Stimulated activated CD4-positive, alpha-beta T cell treated with anti-CD3 and anti-CD28 coated beads, Interleukin-4, amount 100 ng/mL, for 48 hours (primary cell): ENCODE results near the gene CTNNBIP1.

Experiments
- DNase-seq, 2 donors: peaks; one replicate each; pipeline ENCODE4 v3.0.0-alpha.2; 2020; ENCODE audit warnings: low read depth in 2 of 2

CTNNBIP1 gene

DNA sequence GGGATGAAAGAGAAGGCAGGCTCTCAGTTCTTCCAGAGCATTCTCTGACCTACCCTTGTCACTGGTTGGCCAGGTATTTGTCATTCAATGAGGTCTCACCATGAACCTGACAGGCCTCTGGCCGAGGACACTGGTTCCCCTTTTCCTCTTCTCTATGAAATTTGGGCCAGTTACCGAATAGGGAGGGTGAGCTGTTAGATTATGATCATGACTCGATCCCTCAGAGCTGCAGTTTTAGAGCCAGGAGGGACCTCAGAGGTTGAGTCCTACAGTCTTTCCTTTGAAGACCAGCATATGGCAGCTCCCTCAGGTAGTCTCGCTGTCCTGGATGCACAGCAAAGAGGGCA lies 56.8 kb downstream of the CTNNBIP1 start:
- DNase-seq, result no peak

DNA sequence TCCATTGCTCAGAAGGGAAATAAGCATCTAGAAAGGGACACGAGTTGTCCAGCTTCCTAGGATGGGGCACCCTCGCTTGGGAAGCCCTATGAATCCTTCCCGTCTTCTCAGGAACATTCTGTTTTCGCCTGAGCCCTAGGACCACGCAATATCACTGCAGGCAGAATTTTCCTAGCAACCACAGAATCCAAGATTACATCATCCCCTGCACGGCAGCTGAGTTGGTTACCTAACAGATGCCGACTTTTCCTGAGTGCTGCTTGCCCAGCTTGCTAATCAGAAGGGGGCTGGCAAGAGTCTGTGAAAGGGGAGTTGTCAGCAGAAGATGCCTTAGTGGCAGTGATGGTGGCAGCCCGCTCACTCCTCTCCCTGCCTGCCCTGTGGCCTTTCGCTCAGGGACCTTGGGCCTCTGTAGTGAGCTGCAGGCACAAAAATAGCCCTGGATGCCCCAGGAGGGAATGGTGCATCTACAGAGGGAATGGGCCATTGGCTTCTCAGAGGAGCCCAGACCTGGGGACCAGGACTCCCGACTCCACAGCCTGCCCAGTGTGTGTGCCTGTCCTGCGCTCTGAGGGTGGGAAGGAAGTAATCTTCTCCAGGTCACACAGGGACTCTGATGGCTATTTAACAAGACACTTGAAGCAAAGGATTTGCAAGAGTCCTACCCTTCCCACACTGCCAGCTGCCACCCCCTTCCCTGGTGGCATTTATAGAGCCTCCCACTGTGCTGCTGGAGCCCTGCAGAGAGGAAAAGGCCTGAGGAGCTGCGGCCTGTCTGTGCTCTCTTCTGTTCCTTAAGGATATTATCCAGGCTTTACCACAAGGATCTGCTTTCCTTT lies 57.4 kb downstream of the CTNNBIP1 start:
- no peak for DNase-seq

GRCh38 chr1:9852004-9852403 lies 58.1 kb downstream of the CTNNBIP1 start:
- no peak for DNase-seq

DNA sequence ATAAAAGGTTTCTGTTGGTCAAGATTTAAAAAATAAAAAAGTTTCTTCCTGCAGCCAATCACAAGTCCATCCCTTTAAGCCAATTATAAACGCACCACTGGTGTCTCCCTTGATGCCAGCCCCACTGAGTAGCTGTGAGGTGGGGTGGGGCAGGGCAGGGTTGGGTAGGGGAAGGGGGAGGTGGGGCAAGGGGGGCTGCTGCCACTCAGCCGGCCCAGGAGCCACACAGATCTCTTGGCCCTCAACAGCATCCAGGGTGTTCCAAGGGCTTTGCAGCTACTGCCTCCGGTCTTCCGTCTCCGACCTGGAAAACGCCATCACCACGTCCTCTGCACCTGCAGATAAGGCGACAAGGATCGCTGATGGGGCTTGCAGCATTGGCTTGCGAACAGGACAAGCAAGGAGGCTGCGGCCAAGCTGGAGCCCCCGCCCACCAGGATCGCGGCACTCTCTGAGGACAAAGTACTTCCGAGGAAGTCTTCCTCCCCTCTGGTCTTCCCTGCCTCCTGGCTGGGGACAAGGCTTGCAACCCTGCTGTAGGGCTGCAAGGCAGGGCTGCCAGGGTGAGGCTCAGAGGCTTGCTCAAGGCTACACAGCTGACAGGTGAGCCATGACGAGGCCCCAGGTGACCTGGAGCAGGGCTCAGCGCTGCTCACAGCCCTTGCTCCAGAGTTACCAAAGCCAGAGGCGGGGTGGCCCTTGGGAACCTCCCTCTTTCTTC lies 59.5 kb downstream of the CTNNBIP1 start:
- no peak for DNase-seq

DNA sequence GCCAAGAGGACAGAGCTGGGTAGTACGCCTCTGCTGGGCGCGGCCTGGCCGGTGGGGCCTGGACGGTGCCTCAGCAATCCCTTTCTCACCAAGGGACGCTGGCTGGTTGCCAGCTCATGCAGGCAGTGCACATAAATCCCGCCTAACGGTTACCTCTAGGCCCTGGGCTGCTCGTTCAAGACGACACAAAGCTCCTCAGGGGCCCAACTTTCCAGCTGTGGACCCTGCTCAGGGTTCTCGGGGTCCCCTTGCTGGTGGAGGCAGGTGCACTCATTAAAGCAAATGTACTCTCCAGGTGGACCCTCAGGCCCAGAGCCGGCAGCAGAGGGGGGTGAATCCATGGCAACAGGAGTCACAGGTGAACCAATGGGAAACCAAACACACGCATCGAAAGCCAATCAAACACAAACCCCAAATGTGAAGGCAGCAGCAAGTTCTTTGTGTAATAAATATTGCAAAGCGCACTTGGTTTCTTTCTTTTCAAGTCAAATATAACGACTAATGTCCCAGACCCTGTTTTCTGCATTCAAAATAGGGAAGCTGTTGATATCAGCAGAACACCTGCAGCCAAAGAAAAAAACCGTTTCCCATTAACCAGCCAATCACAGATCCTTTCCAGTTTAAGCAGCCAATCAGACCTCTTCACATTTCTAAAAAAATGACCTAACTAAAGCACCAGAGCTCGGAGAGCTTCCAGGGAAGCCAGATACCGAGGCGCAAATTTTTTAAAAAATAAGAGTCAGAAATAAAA lies 60.2 kb downstream of the CTNNBIP1 start:
- no peak for DNase-seq

GRCh38 chr1:9848022-9848421 lies 62.0 kb downstream of the CTNNBIP1 start:
- DNase-seq, result no peak

DNA sequence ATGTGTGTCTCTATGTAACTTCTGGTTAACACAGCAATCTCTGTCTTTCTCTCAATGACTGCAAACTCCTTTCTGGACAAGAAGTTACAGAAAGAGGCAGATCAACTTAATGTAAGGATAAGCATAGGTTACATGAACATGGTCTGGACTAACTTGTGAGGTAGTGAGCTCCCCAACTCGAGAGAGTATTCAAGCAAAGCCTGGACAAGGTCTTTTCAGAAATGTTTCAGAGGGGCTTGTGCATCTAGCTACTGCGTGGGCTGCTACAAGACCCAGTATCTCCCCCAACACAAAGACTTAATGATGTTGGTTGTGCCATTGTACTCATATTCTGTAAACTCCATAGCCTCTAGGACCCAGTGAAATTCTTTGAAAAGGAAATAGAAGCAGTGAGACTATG lies 62.8 kb downstream of the CTNNBIP1 start:
- DNase-seq, result no peak

- no peak for DNase-seq
These were observed 63.4 kb downstream of the CTNNBIP1 start for GRCh38 chr1:9846611-9847171.

GRCh38 chr1:9845914-9846313 lies 64.2 kb downstream of the CTNNBIP1 start:
- DNase-seq, result no peak

- DNase-seq, result no peak
These were observed 65.3 kb downstream of the CTNNBIP1 start for GRCh38 chr1:9844756-9845155.

DNA sequence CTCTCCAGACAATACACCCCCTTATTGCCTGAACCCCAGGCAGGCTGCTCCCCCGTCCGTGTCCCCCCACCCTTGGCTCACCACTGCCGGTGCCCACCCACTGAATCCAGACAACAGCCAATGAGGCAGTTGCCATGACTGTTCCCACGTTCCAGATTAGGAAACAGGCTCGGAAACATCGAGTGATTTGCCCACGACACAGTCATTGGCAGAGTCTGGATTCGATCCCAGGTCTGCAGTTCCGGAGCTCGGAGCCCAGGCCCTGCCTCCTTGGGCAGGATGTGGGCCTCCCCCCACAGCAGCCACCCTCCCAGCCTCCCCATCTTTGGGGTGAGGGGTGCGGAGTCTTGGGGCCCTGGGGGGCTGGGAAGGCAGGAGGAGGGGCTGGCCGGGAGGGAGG lies 66.0 kb downstream of the CTNNBIP1 start:
- no peak for DNase-seq

DNA sequence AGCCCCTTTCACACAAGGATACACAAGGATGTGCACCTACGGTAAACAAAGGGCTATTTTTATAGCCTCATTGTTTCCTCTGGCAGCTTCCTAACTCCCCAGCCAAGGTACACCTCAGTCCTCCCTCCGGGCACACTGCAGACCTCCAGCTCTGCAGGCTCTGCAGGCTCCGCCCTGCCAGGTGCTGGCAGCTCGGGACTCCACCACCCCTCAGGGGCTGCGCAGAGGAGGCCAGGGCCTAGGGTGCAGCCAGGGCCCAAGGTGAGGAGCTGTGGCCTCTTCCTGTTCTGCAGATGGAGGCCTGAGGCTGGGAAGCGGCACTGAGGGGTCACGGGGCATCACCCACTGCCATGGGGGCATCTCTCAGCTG lies 66.5 kb downstream of the CTNNBIP1 start:
- DNase-seq, result no peak

DNA sequence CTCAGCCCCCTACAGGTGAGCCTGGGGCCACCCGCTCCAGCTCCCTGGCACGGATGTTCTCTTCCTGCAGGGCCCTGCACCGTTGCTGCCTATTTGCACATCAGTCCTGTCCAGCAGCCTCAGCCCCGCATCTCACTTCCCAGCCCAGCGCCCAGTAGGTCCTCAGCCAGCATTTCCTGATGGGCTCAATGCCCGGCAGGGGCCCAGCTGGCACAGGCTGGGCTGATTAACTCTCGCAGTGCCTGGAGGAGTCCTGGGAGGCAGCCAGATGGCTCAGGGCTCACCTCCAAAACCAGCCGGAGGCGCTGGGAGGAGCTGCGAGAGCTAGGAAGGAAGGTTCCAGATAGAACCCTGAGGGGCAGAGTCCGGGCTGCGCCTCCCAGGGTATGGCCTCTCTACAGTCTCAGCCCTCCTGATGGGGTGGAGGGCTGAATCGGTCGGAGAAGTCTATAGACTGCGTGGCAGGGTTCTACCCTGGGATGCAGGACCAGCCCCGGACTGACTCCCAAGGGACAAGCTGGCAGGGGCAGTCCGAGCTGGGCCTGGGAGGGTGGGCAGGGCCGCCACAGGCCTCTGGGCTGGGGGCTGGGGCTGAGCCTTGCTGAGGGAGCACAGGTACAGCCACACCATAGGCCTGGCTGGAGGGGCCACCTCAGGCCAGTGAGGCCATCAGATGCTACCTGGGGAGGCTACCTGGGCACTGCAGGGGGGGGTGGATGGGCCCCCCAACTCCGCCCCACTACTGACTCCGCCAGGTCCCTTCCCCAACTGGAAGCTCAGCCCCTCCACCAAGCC lies 67.1 kb downstream of the CTNNBIP1 start:
- no peak for DNase-seq

- DNase-seq, result no peak
These were observed 67.9 kb downstream of the CTNNBIP1 start for GRCh38 chr1:9842073-9842711.

- no peak for DNase-seq
These were observed 68.6 kb downstream of the CTNNBIP1 start for GRCh38 chr1:9841460-9841859.

GRCh38 chr1:9840176-9840575 lies 69.9 kb downstream of the CTNNBIP1 start:
- DNase-seq, result no peak

DNA sequence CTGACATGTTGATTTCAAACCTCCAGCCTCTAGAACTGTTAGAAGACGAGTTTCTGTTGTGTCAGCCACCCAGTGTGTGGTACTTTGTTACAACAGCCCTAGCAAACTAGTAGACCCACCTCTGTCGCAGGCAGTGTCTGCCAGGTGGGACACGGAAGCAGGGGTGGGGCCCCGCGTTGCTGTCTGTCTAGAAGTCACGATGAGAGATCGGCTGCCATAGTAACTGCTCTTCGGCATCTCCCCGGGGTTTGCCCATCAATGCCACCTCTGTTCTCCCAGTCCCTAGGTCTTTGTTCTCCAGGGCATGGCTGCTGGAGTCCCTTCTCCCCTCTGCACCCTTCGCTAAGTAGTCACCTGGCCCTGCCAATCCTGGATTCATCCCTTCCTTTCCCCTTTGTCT lies 71.1 kb downstream of the CTNNBIP1 start:
- no peak for DNase-seq

DNA sequence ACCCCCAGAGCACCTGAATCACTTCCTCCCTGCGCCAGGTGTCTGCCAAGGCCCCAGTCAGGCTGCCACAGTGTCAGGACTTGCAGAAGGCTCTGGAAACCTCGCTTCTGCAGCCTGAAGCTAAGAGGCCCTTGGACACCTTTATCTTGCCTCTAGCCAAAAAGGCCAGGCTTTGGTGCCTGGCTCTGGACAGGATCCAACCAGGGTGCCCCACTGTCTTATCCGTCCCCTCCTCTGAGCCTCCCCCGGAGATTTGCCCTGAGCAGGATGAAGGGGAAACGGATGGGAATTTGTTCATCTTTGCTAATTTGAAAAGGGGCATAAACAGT lies 73.5 kb downstream of the CTNNBIP1 start:
- no peak for DNase-seq

- DNase-seq, result no peak
These were observed 74.1 kb downstream of the CTNNBIP1 start for GRCh38 chr1:9835758-9836631.

DNA sequence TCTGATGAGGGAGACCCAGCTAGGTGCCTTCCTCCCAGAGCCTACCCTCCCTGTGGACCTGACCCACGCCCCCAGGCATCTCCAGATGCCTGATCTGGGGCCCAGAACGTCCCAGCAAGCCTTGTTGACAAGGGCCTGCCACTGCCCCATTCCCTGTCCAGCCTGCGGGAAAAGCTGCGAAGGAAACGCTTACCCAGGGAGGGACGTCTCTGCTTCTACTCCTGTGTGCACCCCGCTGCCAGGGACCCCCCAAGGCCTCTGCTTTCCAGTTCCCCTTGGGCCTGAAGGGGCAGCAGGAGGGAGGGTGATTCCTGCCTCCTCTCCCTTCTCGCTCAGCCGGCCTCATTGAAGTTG lies 74.7 kb downstream of the CTNNBIP1 start:
- no peak for DNase-seq
